ENCODE results near the gene FOXP3. TPM values are rescaled to one million over a fixed set of nuclear protein-coding genes. Genes with fewer than 3 reads are reported as not detected.

FOXP3 gene
- total and polyA plus RNA-seq, 2 of the 4 experiments (the other 2 are of a cell fraction) = 0.05 TPM; not detected in 1

DNA sequence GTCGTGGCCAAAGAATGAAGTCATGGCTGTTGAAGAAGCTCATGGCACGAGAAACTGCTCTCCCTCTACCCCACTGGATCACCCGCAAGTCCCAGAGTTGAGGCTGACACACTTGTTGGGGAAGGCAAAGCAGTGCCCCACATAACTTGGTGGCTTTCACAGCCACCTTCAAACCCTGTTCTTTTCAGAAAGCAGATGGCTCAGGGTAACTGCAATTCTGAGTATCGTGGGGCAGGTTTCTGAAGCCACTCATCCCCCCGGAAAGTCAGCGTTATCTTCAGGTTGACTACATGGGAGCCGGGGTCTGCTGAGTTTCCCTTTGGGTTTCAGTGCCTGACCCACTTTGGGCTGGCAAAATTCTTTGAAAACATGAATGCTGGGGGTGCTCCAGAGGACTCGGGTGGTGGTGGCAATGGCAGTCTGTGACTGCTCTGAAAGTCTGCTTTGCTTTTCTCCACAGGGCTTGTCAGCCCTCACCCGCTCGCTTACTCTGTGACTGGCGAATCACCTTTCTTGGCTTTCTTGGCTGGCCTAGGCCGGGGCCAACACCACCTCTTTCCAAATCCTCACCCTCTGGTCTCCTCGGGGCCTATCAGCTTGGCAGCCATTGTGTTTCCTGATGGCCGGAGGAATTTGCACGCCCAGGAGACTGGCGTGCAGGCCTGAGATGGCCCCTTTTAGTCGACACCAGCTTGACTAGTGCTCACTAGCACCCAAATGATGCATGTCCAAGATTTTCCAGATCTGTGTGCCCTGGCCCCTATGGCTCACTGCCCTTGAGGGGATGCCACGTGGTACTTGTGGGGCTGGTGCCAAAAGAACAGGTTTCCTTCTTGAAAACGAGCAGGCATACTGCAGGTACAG, 12.4 kb upstream of the FOXP3 start (continued):
- TF ChIP-seq, protein P1, sequence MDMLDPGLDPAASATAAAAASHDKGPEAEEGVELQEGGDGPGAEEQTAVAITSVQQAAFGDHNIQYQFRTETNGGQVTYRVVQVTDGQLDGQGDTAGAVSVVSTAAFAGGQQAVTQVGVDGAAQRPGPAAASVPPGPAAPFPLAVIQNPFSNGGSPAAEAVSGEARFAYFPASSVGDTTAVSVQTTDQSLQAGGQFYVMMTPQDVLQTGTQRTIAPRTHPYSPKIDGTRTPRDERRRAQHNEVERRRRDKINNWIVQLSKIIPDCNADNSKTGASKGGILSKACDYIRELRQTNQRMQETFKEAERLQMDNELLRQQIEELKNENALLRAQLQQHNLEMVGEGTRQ (IDR thresholded peaks at IDR 0.05; ENCODE audit: low read depth, low read length) = no peak

DNA sequence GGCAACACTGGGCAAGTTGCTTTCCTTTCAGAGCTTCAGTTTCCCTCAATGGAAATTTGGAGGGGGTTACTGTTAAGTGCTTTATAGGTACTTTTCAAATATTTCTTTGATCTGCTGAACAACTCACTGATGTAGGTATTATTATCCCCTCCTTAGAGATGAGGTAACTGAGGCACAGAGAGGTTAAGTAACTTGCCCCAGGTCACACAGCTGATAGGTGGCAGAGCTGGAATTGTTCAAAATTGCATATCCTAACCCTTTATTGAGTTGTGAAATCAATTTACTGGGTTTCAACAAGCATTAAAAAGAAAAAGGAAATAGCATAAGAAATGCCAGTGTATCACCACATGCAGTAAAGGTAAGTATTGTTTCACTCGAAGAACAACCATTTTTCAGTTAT, 11.7 kb upstream of the FOXP3 start:
- no peak overlapping the region for H3K27ac ChIP-seq (ENCODE audit: insufficient read depth, low read length)
- H3K36me3 ChIP-seq (ENCODE audit: control insufficient read depth, insufficient read depth, low read length) = no peaks in the 10 kb centered on the region
- no peak for TF ChIP-seq MAZ (IDR thresholded peaks at IDR 0.05; ENCODE audit: borderline replicate concordance, low read depth, low read length)
- no peak for TF ChIP-seq RCOR1 (IDR thresholded peaks at IDR 0.05; ENCODE audit: insufficient replicate concordance, low read length)
- TF ChIP-seq, protein P1 (IDR thresholded peaks at IDR 0.05; ENCODE audit: low read depth, low read length) = no peak
- TF ChIP-seq NFE2L2 (IDR thresholded peaks at IDR 0.05; ENCODE audit: low read depth, low read length) = no peak
- TF ChIP-seq MXI1 (IDR thresholded peaks at IDR 0.05; ENCODE audit: borderline replicate concordance, low read depth, low read length) = no peak
- TF ChIP-seq CHD1 (IDR thresholded peaks at IDR 0.05; ENCODE audit: low read depth, low read length) = no peak
- TF ChIP-seq, protein P2, sequence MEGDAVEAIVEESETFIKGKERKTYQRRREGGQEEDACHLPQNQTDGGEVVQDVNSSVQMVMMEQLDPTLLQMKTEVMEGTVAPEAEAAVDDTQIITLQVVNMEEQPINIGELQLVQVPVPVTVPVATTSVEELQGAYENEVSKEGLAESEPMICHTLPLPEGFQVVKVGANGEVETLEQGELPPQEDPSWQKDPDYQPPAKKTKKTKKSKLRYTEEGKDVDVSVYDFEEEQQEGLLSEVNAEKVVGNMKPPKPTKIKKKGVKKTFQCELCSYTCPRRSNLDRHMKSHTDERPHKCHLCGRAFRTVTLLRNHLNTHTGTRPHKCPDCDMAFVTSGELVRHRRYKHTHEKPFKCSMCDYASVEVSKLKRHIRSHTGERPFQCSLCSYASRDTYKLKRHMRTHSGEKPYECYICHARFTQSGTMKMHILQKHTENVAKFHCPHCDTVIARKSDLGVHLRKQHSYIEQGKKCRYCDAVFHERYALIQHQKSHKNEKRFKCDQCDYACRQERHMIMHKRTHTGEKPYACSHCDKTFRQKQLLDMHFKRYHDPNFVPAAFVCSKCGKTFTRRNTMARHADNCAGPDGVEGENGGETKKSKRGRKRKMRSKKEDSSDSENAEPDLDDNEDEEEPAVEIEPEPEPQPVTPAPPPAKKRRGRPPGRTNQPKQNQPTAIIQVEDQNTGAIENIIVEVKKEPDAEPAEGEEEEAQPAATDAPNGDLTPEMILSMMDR (conservative IDR thresholded peaks at IDR 0.05; ENCODE audit: low read depth, low read length) = no peak
- no peak for TF ChIP-seq MAFK (IDR thresholded peaks at IDR 0.05; ENCODE audit: low read depth, low read length)
- no peak for TF ChIP-seq RFX5 (IDR thresholded peaks at IDR 0.05; ENCODE audit: low read depth, low read length)
- TF ChIP-seq CEBPB (IDR thresholded peaks at IDR 0.05; ENCODE audit: low read depth, low read length) = no peak
- no peak for TF ChIP-seq FOS (IDR thresholded peaks at IDR 0.05; ENCODE audit: low read depth, low read length)
- TF ChIP-seq BHLHE40 (IDR thresholded peaks at IDR 0.05; ENCODE audit: low read depth, low read length) = no peak

More for the DNA sequence above, 11.7 kb upstream of the FOXP3 start:
- Histone ChIP-seq H2AK5ac (ENCODE audit: low read depth, low read length) (no peak overlapping the region), H3K79me1 (ENCODE audit: low read depth in 1 of 2, low read length in 2 of 2) (peaks cover 22 to 27% of the 10 kb centered on the region in 2 experiments), H4K20me1 (ENCODE audit: insufficient read depth, low read length) (peaks cover 8% of the 10 kb centered on the region; the same call in 1 of the 2 replicates), H3K18ac (ENCODE audit: low read depth, low read length) (no peak overlapping the region), H3K4me3 (ENCODE audit: insufficient read depth, low read depth, low read length) (no peak overlapping the region), H4K8ac (ENCODE audit: low read depth in 2 of 2, low read length in 2 of 2) (no peak overlapping the region), H2BK5ac (ENCODE audit: low read depth, low read length, poor library complexity, severe bottlenecking) (no peak overlapping the region), H3K14ac (replicated peaks; ENCODE audit: low read depth, low read length) (no peak overlapping the region), H4K5ac (ENCODE audit: low read depth, low read length) (no peak overlapping the region), H4K91ac (ENCODE audit: insufficient read depth, low read depth, low read length) (no peak overlapping the region), H2BK20ac (ENCODE audit: low read depth, low read length) (no peak overlapping the region), H3K4me2 (ENCODE audit: low read depth, low read length) (no peak overlapping the region), H2AFZ (replicated peaks; ENCODE audit: low read length, poor library complexity) (no peak overlapping the region), H3K23ac (ENCODE audit: low read depth, low read length) (no peak overlapping the region), H3K27me3 (ENCODE audit: control insufficient read depth, insufficient read depth, low read length) (no peaks in the 10 kb centered on the region), H3K9me1 (ENCODE audit: insufficient read depth, low read length) (0 out of 2 replicates have a peak, but pooled peaks cover 7% of the 10 kb centered on the region), H2BK15ac (ENCODE audit: low read depth, low read length) (no peak overlapping the region), H3K9me3 (ENCODE audit: control insufficient read depth, insufficient read depth, low read length) (no peaks in the 10 kb centered on the region), H2AK9ac (replicated peaks; ENCODE audit: low read depth, low read length, poor library complexity) (no peak overlapping the region), H3K4ac (ENCODE audit: low read depth, low read length) (no peak overlapping the region), H3K56ac (ENCODE audit: extremely low read depth, insufficient read depth, low read length) (no peak overlapping the region), H3K4me1 (ENCODE audit: control insufficient read depth, insufficient read depth, low read length) (no peaks in the 10 kb centered on the region), H3K9ac (ENCODE audit: low read depth, low read length) (no peak overlapping the region), H2BK120ac (ENCODE audit: low read depth, low read length) (no peak overlapping the region)
- CTCF ChIA-PET = no interaction called here
- intact Hi-C loops (cut with micrococcal nuclease) (no loop called here), dilution Hi-C loops (cut with HindIII; ENCODE audit: low sequenced_read_pairs, unreplicated experiment) (no loop called here), in situ Hi-C loops (cut with MboI; ENCODE audit: low sequenced_read_pairs) (no loop called here)
- BruUV-seq (replicated peaks) = no TSS peak
- no CpG with 5 or more reads among the region's 1 CpG for WGBS, 2 experiments (ENCODE audit: extremely low coverage in 2 of 2, insufficient read length in 1 of 2)
- DNase-seq (no peak), ATAC-seq (ENCODE audit: low read depth) (no peak)
- POLR2A ChIA-PET (ENCODE audit: unreplicated experiment) = no interaction called here
